ENCODE data around the gene ARHGEF33. TPM values are rescaled to one million over a fixed set of nuclear protein-coding genes. Genes with fewer than 3 reads are reported as not detected.
"Not testable (repeated sequence)": the region's sequence is repeated elsewhere in the genome, so short reads cannot be mapped to it uniquely, and the experiment has no call there.

The ARHGEF33 gene
- total and polyA plus RNA-seq, 3 donors from 2014 or later: 5.9 to 16.7 (median 6.2) TPM

DNA sequence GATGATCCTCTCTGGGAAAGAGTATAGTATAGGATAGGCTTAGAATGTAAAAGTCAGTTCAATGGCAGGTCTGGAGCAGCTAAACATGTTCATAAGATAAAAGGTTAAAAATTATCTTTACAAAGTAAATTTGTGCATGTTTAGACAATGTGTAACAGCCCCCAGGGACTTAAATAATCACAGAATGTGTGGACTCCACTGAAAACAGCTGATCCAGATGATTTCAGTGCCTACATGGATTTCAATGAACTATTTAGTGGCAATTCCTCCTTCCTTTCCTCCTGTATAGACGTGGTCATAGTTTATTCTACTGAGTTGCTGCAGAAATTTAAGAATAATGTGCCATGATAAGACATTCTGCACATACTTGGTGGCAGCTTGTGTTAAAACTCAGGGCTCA is 42.9 kb downstream of the ARHGEF33 start:
- intact Hi-C loops (cut with DNase I; ENCODE audit: low total_unique reads): no loop called here
- DNase-seq: no peak
- H3K27ac ChIP-seq: no peak overlapping the region
- no peak overlapping the region for H3K4me3 ChIP-seq
- H3K36me3 ChIP-seq (ENCODE audit: low read depth, missing control alignments): no peaks in the 10 kb centered on the region
- no peaks in the 10 kb centered on the region for H3K4me1 ChIP-seq
- TF ChIP-seq, protein P1, sequence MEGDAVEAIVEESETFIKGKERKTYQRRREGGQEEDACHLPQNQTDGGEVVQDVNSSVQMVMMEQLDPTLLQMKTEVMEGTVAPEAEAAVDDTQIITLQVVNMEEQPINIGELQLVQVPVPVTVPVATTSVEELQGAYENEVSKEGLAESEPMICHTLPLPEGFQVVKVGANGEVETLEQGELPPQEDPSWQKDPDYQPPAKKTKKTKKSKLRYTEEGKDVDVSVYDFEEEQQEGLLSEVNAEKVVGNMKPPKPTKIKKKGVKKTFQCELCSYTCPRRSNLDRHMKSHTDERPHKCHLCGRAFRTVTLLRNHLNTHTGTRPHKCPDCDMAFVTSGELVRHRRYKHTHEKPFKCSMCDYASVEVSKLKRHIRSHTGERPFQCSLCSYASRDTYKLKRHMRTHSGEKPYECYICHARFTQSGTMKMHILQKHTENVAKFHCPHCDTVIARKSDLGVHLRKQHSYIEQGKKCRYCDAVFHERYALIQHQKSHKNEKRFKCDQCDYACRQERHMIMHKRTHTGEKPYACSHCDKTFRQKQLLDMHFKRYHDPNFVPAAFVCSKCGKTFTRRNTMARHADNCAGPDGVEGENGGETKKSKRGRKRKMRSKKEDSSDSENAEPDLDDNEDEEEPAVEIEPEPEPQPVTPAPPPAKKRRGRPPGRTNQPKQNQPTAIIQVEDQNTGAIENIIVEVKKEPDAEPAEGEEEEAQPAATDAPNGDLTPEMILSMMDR (IDR thresholded peaks at IDR 0.05): no peak
- TF ChIP-seq POLR2A (IDR thresholded peaks at IDR 0.05): no peak
- WGBS, 2 donors: 38 to 50% methylated on average over 1 of the region's 1 CpG
- no peaks in the 10 kb centered on the region for H3K27me3 ChIP-seq
- no peaks in the 10 kb centered on the region for H3K9me3 ChIP-seq

DNA sequence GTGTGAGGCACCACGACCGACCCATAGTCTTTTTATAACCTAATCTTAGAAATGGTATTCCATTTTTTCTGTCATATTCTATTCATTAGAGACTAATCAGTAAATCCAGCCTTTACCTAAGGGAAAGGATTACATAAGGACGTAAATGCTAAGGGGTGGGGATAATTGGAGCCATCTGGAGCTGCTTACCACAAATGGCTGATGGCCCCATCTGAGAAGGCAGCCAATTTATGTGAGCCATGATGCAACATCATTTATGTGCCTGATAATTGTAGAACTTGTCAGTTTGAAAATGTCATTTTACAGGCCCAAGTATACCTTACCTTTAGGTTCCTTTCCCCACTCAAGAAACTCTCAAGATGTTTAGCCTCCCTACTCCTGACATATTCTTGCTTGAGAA is 44.0 kb downstream of the ARHGEF33 start:
- WGBS, 2 donors: 96 to 98% methylated on average over 3 of the region's 3 CpGs
- no peaks in the 10 kb centered on the region for H3K27me3 ChIP-seq
- TF ChIP-seq POLR2A (IDR thresholded peaks at IDR 0.05): no peak
- TF ChIP-seq, protein P1 (IDR thresholded peaks at IDR 0.05): no peak
- no peak for DNase-seq
- H3K4me1 ChIP-seq: no peaks in the 10 kb centered on the region
- H3K27ac ChIP-seq: no peak overlapping the region
- no peaks in the 10 kb centered on the region for H3K36me3 ChIP-seq (ENCODE audit: low read depth, missing control alignments)
- H3K9me3 ChIP-seq: no peaks in the 10 kb centered on the region
- intact Hi-C loops (cut with DNase I; ENCODE audit: low total_unique reads): no loop called here
- no peak overlapping the region for H3K4me3 ChIP-seq

DNA sequence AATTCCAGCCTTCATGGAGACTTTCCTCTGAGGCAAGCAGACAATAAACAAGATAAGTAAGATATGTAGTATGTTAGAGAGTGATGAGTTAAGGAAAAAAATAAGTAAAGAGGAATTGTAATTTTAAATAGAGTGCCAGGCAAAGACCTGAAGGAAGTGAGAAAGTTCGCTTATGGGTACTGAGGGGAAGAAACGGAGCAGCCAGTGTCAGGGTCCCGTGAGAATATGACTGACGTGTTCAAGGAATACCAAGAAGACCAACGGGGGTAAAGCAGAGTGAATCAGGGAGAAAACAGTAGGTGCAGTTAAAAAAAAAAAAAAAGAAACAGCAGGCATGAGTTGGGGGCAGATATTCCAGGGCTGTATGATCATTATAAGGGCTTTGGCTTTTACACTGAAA is 45.1 kb downstream of the ARHGEF33 start:
- no peaks in the 10 kb centered on the region for H3K4me1 ChIP-seq
- 75 to 84% methylated on average over 5 of the region's 5 CpGs for WGBS, 2 donors
- intact Hi-C loops (cut with DNase I; ENCODE audit: low total_unique reads): no loop called here
- TF ChIP-seq, protein P1 (IDR thresholded peaks at IDR 0.05): no peak
- no peak for TF ChIP-seq POLR2A (IDR thresholded peaks at IDR 0.05)
- H3K27me3 ChIP-seq: no peaks in the 10 kb centered on the region
- H3K4me3 ChIP-seq: no peak overlapping the region
- no peaks in the 10 kb centered on the region for H3K9me3 ChIP-seq
- H3K27ac ChIP-seq: no peak overlapping the region
- no peaks in the 10 kb centered on the region for H3K36me3 ChIP-seq (ENCODE audit: low read depth, missing control alignments)
- DNase-seq: no peak

DNA sequence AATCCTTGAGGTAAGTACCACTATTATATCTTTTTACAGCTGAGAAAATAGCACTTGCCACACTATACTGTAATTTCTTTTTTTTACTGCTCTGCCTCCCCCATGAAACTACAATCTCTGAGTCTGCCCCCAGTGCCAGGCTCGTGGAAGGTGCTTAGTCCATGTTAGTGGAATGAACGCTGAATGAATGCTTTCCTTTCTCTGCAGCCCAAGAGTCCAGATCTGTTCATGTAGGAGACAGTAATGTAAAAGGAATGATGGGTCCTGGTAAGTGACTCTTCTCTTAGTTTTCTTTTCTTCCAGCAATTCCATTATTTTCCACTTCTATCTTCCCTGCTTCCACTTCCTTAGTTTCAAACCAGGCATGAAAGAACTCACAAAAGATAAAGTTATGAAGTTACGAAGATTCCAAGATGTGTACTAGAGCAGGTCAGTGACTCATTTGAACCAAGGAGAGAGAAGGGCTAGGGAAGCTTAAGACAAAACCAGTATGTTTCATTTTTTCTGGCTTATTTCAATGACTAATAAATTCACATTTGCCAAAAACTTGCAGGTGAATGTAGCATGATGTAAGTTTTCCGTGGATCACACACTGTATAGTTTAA is 46.0 kb downstream of the ARHGEF33 start:
- DNase-seq: no peak
- no peaks in the 10 kb centered on the region for H3K9me3 ChIP-seq
- no peaks in the 10 kb centered on the region for H3K36me3 ChIP-seq (ENCODE audit: low read depth, missing control alignments)
- no peaks in the 10 kb centered on the region for H3K27me3 ChIP-seq
- WGBS, 2 donors: 77 to 83% methylated on average over 4 of the region's 4 CpGs
- no peak overlapping the region for H3K27ac ChIP-seq
- no peak overlapping the region for H3K4me3 ChIP-seq
- intact Hi-C loops (cut with DNase I; ENCODE audit: low total_unique reads): no loop called here
- H3K4me1 ChIP-seq: no peaks in the 10 kb centered on the region
- TF ChIP-seq POLR2A (IDR thresholded peaks at IDR 0.05): no peak
- TF ChIP-seq, protein P1 (IDR thresholded peaks at IDR 0.05): no peak

DNA sequence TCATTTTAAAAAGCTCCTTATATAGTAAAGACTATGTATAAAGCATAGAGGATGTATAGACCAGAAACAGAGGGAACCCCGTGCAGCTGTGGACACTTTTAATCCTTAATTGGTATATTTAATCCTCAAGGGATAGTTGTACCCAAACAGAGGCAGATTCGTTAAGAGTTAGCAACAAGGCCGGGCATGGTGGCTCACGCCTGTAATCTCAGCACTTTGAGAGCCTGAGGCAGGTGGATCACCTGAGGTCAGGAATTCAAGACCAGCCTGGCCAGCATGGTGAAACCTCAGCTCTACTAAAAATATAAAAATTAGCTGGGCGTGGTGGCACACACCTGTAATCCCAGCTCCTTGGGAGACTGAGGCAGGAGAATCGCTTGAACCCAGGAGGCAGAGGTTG is 46.8 kb downstream of the ARHGEF33 start:
- H3K36me3 ChIP-seq (ENCODE audit: low read depth, missing control alignments); H3K4me3 ChIP-seq; H3K9me3 ChIP-seq; H3K27ac ChIP-seq; H3K4me1 ChIP-seq; H3K27me3 ChIP-seq; DNase-seq; intact Hi-C loops (cut with DNase I; ENCODE audit: low total_unique reads): not testable (repeated sequence)
- WGBS, 2 donors: 88 to 92% methylated on average over 6 of the region's 6 CpGs

Data from testis (tissue), 3 donors.